ENCODE data around the gene ARHGEF40.

The ARHGEF40 gene

DNA sequence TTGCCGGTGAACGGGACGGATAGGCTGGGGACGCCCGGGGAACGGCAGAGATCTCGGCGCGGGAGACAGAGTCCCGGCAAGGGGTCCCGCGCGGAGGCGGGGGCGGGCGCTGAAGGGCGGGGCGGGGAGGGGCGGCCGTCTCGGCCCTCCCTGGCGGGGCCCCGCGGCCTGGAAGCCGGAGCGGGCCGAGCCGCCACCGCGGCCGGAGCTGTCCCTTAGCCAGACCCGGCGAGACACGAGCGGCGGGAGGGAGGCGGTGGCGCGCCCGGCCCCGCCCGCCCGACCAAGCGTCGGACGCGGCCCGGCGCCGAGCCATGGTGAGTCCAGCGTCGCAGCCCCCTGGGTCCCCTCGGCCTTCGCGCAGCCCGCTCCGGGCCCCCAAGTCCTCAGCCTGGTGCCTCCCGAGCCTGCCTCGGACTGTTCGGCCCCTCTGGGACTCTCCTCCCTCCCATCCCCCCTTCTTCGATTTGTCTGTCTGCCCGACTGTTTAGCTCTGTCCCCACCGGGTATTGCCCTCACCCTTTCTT, at the start of gene ARHGEF40:
Gene ARHGEF40 (plus strand): TSS at position 222 of the 527 bp plus-strand sequence. CDS start 93 bp downstream, at position 315.
- DNase-seq (ENCODE audit: low read depth in 2 of 2, low spot score in 1 of 2) = no peak

DNA sequence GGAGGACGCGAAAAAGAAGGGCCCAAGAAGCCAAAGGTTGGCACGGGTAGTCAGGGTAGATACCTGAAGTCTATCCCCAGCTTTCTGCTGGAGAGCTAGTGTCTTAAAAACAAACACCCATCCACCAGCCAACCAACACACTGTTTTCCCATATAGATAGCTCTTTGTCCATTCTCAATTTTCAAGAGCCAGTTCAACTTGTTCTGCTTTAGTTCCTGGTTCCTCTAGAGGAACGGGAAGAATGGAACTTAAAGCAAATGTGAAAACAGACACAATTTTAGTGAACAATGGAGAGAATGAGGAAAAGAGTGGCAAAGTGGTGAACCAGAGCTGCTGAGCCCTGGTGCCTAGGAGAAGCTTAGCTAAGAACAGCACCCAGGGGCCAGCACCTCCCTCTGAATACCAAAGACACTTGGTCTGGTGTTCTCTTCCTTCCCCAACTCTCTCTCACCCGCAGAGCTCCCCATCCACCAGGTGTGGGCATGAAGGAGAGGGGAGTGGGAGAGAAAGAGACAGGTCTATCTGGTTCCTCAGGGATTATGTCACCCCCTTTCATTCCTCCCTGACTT, 49.0 kb upstream of the ARHGEF40 start:
- no peak for DNase-seq (ENCODE audit: low read depth in 2 of 2, low spot score in 1 of 2)

DNA sequence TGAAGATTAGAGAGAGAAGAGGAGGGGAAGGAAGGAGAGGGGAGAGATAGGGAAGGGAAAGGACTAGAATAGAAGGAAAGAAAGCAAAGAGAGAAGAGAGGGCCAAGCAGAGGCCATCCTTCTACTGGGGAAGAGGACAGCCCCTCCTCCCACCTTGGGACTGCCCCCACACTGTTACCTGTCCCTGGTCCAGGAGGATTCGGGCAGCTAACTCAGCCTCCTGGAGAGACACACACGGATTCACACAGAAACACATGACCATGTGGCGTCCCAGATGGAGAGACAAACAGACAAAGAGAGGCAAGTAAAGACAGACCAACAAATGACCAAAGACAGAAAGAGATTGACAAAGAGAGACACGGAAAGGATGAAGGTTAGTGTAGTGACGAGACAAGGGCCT, 47.4 kb upstream of the ARHGEF40 start:
- DNase-seq (ENCODE audit: low read depth in 2 of 2, low spot score in 1 of 2) = no peak

DNA sequence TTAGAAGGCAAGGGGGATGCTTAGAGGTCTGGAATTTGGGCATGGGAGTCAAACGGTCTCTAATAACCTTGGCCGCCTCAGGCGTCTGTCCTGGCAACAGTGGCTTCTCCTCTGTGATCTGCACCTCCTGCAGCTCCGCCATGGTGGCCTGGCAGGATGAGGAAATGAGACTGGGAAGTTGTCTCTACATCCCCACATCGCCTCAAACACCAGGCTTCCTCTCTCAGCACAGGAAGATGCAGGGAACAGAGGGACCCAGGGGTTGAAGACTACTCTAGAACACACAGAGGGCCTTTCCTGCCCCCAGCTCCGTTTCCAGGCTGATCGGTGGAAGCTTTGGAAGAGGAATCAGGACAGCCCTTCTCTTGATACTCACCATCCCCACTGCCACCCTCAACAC, 46.9 kb upstream of the ARHGEF40 start:
- DNase-seq (ENCODE audit: low read depth in 2 of 2, low spot score in 1 of 2) = no peak

- DNase-seq (ENCODE audit: low read depth in 2 of 2, low spot score in 1 of 2) = no peak
These were observed 46.1 kb upstream of the ARHGEF40 start for GRCh38 chr14:21023817-21024584.

GRCh38 chr14:21024585-21025370, 45.3 kb upstream of the ARHGEF40 start, which contains the start of gene NDRG2:
NDRG2 (minus strand) TSS chr14:21025061; CDS start chr14:21023315, 1,746 bp downstream.
- peak; percentile 32 to 53 for DNase-seq (ENCODE audit: low read depth in 2 of 2, low spot score in 1 of 2)

- no peak for DNase-seq (ENCODE audit: low read depth in 2 of 2, low spot score in 1 of 2)
These were observed 44.5 kb upstream of the ARHGEF40 start for GRCh38 chr14:21025371-21026273.

- no peak for DNase-seq (ENCODE audit: low read depth in 2 of 2, low spot score in 1 of 2)
These were observed 43.7 kb upstream of the ARHGEF40 start for GRCh38 chr14:21026274-21026987.

GRCh38 chr14:21026988-21027315, 43.2 kb upstream of the ARHGEF40 start:
- no peak for DNase-seq (ENCODE audit: low read depth in 2 of 2, low spot score in 1 of 2)

DNA sequence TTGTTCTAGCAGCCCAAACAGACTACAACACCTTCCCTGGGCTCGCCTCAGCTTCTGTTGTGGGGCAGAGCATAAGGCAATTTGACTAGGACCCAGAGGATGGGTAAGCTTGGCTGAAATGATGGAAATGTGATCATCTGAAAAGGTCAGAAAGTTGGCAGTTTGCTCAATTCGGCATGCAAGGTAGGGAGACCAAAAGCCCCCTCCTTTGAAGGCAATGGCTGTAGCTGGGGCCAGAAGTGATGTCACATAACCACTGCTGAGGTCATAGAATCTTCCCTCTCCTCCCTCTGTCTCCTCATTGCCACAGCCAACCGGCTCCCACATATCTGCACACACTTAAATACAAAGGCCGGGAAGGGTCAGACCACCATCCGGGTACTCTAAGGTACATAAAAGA, 40.2 kb upstream of the ARHGEF40 start, which contains the start of gene TPPP2:
Gene TPPP2 (plus strand): TSS at position 301 of the 400 bp plus-strand sequence. CDS start 365 bp downstream, outside the sequence.
- DNase-seq (ENCODE audit: low read depth in 2 of 2, low spot score in 1 of 2) = no peak

GRCh38 chr14:21030531-21030930, 39.6 kb upstream of the ARHGEF40 start:
- no peak for DNase-seq (ENCODE audit: low read depth in 2 of 2, low spot score in 1 of 2)

DNA sequence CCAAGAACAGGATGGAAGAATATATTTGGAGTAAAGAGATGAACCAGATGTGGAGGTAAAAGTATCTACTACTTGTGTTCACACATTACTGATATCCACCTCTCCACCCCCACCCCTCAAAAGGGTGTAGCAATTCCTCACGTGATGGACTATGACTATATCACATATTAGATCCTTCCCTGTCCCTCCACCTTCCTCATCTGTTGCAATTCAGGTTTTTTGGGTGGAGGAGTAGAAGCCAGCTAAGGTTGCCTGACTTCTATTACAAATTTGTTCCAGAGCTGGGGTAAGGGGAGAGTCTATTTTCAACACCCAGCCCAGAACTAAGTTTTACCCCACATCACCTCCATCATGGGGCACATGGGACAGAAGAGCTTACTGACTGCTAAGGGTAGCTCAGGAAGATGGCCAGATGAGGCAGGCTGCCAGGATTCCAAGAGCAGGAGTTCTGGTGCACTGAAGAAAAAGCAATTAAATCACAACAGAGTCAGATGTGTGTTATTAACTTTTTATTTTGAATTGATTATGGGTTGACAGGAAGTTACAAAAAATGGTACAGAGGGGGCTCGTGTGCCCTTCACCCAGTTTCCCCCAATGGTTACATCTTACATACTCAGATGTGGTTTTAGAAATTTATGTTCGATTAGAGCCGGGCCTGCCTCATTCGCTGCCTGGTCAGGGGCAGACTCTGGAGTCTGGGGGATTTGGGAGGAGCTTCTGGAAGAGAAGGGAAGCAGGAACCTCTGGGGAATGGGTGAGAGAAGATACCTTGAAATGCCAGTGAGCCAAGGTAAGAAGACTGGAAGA, 37.6 kb upstream of the ARHGEF40 start:
- no peak for DNase-seq (ENCODE audit: low read depth in 2 of 2, low spot score in 1 of 2)

- no peak for DNase-seq (ENCODE audit: low read depth in 2 of 2, low spot score in 1 of 2)
These were observed 36.9 kb upstream of the ARHGEF40 start for GRCh38 chr14:21033133-21033698.

DNA sequence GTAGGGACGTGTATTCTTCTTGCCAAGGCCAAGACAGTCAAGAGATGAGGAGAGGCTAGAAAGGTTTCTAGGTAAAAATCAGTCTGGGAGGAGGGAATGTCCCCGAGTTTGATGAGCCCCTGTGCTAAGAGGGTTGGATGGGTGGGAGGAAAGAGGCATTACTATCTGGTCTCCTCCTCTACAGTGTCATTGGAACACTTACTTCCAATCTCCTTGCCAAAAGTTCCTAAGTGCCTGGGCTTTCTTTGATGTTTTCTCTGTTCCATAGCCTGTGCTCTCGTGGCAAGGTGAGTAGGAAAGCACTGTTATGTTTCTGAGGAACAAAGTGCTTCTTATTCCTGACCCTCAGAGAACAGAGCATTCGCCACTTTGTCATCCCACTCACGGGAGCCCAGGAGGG, 35.4 kb upstream of the ARHGEF40 start, which contains the start of gene RNASE13:
Gene RNASE13 (minus strand): TSS at position 101 of the 400 bp plus-strand sequence. CDS start 519 bp downstream, outside the sequence.
- DNase-seq (ENCODE audit: low read depth in 2 of 2, low spot score in 1 of 2) = no peak

DNA sequence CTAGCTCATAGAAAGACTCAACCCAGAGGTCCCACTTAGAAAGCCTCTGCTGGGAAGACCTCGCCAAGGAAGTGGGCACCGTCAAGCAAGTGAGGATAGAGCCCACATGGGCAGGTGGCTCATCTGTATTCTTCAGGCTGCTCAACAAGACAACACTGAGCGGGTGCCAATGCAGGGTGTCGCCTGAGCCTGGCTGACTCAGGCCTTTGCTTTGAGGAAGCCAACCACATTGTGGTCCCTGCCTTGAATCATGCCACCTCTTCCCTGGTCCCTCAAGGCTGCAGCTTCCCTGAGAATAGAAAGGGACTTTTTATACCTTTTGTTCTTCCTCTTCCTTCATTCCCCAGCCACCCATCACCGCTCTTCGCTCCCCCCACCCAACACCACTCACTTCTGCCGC, 33.4 kb upstream of the ARHGEF40 start:
- no peak for DNase-seq (ENCODE audit: low read depth in 2 of 2, low spot score in 1 of 2)

DNA sequence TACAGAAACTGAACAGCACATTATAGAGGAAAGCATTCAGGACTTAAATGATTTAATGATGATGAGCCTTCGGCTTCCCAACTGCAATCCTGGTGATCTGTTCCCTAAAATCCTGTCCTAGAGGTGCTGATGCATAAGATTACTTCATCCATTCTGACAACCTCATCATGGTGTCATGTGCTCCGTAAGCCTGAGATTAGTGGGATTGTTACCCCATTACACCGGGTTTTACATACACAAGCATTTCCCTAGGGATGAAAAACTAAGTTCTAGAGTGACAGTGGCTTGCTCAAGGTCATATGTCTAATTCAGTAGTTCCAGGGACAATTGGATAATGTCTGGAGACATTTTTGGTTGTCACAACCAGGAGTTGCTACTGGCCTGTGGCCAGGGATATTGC, 32.9 kb upstream of the ARHGEF40 start:
- DNase-seq (ENCODE audit: low read depth in 2 of 2, low spot score in 1 of 2) = no peak

DNA sequence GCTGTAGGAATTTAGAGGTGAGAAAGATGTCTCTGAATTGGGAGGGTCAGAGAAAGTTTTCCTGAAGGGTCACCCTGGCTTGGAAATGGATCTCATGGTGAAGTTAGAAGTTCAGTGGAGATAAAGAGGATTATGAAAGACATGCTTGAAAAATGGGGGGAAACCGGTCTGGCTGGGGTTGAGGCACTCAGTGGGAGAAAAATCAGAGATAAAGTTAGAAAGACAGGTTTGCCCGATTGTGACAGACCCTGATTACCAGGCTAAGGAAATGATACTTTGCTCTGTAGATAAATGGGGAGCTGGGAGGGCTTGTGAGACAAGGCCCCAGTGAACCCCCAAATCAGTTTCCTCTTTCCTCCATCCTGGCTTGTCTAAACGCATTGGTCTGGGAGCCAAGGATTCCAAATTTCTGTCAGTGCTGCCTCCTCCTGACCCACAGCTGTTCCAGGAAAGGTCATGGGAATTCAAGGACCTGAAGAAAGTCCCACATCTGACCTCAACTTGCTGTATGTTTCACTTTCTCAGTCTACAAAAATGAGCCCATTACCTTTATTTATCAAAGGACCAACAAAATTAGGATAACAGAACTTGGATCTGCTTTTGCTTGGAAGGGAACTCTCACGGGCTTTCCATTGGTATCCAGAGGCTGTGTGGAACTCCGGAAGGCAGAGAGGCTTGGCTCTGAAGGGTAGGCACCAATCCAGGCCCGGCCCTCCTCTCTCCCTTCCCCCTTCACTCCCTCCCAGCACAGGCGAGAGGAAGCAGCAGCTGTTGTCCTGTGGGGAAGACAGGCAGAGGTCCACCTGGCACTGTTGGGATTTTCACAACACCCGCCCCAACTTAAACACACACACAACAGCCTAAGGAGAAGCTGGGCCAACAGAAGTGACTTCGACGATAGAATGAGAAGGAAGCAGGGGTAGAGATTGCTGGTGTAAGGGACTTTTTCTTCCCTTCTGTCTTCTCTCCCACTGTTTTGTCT, 31.4 kb upstream of the ARHGEF40 start:
- no peak for DNase-seq (ENCODE audit: low read depth in 2 of 2, low spot score in 1 of 2)
